DMS79 treated with DMSO at 0.1 percent for 48 hours (cell line): ENCODE results near the gene SLC29A2.
"Not testable (repeated sequence)": the region's sequence is repeated elsewhere in the genome, so short reads cannot be mapped to it uniquely, and the experiment has no call there.

Experiments used
- DNase-seq: peaks from one replicate; lab custom pipeline; 2025; lab: John Stamatoyannopoulos, UW

The SLC29A2 gene

DNA sequence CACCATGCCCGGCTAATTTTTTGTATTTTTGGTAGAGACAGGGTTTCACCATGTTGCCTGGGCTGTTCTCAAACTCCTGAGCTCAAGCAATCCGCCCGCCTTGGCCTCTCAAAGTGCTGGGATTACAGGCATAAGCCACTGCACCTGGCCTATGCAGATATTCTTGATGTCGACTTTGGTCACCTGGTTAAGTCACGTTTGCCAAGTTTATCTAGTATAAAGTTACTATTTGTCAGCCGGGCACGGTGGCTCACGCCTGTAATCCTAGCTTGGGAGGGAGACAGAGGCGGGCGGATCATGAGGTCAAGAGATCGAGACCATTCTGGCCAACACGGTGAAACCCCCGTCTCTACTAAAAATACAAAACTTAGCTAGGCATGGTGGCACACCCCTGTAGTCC is 12.8 kb upstream of the SLC29A2 start:
- DNase-seq, result not testable (repeated sequence)

DNA sequence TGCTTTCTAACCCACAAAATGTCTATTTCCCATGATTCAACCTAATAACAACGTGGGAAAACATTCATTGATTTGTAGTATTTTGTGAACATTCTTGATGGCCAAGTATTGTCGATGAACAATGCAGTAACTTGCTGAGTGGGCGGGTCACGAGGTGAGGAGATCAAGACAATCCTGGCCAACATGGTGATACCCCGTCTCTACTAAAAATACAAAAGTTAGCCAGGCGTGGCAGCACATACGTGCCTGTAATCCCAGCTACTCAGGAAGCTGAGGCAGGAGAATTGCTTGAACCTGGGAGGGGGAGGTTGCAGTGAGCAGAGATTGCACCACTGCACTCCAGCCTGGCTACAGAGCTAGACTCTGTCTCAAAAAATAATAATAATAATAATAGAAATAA is 8.7 kb upstream of the SLC29A2 start:
- not testable (repeated sequence) for DNase-seq

DNA sequence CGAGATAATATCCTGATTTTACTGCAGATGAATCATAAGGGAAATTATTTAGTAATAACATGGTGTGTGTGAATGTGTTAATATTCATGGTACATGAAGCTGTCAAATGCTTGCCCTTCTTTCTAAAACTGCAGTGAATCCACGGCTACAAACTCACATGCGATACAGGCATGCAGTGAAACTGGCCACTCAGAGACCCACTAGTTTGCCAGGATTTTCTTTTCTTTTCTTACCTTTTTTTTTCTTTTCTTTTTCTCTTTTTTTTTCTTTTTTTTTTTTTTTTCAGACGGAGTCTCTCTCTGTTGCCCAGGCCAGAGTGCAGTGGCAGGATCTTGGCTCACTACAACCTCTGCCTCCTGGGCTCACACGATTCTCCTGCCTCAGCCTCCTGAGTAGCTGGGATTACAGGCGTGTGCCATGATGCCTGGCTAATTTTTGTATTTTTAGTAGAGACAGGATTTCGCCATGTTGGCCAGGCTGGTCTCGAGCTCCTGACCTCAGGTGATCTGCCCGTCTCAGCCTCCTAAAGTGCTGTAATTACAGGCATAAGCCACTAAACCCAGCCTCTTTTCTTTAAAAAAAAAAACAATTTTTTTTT is 2.2 kb upstream of the SLC29A2 start:
- DNase-seq, result not testable (repeated sequence)

DNA sequence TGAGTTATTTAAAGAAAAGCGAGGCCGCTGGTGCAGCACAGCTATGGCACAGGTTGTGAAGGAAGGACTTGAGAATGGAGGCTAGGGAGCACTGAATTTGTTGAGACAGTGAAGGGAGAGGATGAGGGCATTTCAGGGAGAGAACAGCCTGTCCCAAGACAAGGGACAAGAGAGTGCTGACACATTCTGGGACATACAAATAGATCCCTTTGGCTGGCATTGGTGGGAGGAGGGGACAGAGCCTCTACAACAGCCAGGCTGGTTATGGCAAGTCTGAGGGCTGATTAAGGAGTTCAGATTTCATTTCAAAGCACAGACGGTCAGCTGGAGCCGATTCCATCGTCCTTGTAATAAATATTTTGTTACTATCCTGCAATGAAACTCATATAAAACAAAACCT is 1.7 kb upstream of the SLC29A2 start:
- no peak for DNase-seq

DNA sequence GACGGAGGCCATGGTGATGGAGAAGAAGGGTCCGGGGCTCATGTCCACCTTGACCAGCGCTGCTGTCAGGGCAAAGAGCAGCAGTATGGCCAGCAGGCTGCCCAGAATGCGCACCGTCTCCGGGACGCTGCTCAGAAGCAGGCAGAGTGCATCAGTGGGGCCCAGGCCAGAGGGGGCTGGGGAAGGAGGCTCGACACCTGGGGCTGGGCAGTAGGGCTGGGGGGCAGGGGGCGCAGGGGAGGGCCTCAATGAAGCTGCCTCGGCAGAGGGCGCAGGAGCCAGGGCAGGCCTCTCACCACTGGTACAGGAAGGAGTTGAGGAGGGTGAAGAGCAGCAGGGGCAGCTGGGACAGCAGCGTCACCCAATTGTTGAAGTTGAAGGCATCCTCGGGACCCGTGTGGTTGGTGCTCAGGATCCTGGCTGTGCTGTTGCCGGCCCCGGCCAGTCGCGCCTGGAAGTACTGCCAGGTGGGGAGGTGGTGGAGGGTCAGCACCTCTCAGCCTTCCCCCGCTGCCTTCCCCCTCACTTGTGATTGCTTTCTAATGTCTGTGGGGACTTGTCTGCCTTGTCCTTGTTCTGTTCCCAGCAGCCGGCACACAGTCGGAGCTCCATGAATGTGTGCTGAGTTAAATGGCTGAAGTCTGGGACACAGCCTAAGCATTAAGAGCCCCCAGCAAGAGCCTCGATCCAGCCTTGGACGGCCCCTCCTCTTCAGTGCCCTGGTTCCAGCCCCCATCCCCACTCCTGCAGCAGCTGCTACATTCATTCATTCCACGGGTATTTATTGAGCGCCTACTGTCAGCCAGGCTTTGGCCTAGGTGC is 2.3 kb downstream of the SLC29A2 start:
- no peak for DNase-seq

DNA sequence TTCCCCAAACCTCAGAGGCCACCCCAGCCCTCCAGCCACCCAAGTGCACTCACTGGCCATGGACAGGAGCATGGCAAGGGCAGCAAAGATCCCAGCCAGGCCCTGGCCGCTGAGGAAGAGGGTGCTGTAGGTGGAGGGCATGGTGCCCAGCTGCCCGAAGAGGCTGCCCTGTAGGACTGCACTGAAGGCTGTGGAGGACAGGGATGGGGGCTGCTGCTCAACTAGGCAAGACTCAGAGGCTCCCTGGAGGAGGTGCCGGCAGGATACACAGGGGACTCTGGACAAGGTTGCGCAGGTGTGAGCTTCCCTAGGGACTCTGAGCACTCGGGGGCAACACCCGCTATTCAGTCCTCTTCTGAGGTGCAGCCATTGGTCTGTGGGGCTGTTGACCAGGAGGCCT is 3.1 kb downstream of the SLC29A2 start:
- no peak for DNase-seq

DNA sequence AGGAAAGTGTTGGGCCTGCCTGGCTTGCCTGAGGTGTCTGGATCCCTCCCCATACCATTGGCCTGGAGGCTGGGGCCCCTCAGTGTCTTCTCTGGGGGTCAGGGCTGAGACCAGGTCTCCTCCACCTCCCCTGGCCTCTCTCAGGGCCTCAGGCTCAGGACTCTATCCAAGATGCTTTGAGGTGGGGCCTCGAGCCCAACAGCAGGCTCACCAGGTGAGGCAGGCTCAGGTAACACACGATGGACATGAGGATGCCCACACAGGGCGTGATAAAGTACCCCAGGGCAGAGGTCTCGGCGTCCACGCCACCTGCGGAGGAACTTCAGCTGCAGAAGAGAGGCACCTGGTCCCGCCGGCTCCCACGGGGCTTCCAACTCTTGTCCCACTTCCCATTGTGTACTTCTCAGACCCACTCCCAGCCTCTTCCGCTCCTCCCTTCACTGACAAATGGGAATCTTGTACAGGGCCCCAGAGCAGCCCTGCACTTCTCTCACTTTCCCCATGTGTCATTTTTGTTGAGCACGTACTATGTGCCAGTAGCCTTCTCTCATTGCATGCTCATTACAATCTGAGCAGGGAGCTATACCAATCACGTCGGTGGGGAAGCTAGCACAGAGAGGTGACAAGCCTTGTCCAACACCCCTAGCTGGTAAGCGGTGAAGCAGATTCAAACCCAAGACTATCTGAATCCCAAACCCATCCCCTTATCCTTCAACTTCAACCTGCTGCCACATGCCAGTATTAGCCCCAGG is 3.8 kb downstream of the SLC29A2 start:
- no peak for DNase-seq

DNA sequence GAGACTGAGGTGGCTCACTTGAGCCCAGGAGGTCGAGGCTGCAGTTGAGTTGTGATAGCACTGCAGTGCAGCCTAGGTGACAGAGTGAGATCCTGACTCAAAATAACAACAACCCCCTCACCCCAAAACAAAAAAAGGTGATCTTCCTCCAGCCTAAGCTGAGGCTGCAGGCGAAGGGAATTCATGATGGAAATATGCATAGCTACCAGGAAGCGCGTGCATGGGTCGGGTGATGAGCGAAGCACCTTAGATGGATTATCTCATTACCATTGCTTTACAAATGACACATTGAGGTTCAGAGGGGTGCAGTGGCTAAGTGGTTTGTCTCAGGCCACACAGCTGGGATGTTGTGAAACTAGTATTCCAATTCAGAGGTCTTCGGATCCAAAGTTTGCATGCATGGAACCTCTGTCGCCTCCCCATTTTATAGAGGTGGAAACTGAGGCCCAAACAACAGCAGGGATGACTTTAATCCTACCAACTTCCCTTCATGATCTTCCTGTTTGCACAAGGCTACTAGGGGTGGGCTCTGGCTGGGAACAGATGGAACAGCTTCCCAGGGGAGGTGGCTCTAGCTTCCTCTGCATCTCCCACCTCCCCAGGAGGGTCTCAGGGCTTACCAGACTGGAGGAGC is 4.6 kb downstream of the SLC29A2 start:
- no peak for DNase-seq

DNA sequence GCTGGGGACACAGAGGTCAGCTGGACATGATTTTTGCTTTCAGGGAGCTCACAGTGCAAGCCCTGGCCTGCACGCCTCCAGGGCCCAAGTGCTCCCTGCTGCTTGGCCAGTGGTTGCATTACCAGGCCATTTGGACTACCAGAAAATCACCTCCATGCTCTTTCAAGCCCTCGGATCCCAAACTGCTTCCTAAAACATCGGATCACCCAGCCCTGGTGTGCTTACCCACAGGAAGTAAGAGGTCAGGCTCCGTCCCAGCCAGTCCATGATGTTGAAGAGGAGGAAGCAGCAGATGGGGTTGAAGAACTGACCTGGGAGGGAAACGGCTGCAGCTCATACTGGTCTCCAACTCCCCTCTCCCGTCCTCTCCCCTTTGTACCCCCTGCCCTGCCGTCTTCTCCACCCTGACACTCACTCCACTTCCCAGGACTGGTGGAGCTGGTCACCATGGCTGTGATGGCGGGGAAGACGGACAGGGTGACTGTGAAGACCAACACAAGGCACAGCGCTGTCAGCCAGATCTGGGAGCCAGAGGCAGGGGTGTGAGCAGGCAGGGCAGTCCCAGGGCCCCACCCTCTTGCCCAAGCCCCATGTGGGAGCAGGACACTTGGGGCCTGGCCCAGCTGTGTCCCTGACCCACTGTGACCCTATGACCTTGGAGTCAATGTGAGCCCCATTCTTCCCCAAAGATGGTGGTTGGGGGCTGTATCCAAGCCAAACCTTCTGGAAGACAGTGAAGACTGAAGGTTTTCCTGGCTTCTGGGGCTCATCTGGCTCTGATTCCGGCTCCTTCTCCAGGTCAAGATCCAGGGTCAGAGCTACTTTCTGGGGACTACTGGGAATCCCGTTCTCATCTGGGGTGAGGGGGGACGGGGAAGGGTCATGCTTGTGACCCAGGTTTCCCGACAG is 5.6 kb downstream of the SLC29A2 start:
- DNase-seq, result no peak

DNA sequence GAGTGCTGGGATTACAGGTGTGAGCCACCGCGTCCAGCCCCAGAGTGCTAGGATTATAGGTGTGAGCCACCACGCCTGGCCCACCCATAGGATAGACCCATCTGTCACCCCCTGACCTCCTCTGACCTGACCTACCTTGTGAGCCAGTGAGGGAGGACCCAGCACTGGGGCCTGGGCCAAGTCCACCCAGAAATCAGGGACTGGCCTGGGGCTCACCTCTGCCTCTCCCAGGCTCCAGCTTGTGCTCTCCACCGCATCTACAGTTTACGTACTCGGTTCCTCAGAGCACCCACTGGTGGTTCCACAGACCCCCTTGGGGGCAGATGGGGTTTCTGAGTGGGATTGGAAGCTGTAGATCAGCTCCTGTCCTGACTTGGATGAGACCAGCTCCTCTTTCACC is 6.4 kb downstream of the SLC29A2 start:
- DNase-seq, result no peak

DNA sequence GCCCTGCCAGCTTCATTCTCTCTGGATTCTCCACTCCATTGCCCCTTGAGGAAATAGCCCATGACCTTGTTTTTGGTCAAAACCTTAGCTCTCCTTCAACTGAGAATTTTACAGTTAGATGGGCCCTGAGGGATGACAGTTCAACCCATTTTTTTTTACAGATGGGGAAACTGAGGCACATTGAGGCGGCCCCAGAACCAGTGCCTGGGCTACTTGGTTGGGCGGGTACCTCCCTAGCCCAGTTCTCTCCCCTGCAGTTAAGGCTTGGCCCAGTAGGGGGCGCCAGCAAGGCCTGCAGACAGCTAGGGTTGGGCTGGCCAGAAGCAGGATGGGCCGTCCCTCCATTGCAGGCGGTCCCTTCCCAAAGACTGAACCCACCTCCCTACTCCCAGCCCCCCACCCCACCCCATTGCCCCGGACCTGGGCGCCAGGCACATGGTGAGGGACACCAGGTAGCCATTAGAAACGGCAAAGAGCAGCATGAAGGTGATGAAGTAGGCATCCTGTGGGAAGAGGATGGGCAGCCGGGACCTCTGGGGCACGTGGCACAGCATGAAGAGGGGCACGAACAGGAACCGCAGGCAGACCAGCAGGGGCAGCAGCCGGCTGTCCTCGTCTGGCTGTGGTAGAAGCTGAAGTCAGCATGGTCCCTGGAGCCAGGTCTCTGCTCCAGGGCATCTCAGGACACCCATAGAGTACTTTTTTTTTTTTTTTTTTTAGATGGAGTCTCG is 7.6 kb downstream of the SLC29A2 start:
- DNase-seq, result no peak

DNA sequence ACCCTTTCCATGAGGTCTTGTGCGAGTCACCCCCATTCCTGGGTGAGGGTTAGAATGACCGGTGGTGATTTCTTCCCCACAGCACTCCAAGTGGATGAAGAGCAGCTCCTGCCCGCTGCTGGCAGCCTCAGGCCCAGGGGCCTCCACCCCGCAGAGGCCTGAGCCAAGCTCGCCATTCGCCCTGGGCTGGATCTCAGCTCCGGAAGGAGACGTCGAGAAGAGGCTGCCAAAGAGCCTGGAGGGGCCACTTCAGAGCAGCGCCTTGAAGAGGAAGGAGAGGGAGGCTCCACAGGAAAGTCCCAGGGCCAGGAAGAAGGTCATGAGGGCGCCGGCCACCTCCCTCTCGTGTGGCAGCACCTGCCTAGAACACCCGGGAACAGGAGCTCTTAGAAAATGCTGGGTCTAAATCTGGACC is 8.4 kb downstream of the SLC29A2 start:
- DNase-seq, result no peak

DNA sequence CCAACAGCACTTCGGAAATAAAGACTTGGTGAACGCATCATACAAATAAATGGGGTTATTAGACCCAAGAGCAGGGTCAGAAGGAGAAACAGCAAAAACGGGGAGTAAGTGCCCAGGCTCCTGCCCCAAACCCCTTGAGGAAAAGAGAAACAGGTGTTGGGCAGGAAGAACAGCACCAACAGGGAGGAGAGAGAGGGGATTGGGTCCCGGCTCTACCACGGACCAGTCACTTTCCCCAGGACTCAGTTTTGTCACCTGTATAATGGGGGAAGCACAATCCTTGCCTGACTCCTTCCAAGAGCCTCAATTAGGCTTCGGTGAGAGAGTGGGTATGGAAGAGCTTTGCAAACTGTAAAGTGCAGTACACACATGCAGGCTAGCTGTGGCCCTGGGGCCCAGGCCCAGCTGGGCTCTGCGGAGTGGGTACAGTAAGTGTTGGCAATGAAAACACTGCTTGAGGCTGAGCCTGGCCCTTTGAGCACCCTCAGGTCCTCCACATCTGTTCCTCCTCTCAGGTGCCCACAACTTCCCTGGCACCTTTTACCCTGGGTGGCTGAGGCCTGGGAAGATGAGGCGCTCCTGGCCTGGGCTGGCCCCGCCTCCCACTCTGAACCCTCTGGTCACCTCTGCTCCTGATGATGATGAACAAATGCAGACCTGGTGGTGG is 8.9 kb downstream of the SLC29A2 start:
- DNase-seq, result no peak

DNA sequence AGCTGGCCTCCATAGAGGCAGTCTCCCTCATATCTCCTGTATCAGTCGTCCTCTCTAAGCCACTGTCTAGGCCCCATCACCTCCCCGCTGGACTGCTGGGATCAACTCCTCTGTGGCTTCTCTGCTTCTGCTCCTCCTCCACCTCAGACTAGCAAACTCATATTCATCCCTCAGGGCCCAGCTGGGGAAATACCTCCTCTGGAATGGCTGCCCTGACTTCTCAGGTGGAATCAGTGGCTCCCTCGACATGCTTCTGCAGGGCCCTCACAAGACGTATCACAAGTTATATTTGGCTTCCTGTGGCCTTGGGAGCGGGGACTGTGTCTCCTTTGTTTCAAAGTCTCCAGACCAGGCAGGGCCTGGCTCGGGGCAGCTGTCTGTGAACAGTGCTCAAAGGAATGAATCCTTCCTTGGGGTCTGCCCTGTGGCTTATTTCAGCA is 10.0 kb downstream of the SLC29A2 start:
- DNase-seq, result no peak

DNA sequence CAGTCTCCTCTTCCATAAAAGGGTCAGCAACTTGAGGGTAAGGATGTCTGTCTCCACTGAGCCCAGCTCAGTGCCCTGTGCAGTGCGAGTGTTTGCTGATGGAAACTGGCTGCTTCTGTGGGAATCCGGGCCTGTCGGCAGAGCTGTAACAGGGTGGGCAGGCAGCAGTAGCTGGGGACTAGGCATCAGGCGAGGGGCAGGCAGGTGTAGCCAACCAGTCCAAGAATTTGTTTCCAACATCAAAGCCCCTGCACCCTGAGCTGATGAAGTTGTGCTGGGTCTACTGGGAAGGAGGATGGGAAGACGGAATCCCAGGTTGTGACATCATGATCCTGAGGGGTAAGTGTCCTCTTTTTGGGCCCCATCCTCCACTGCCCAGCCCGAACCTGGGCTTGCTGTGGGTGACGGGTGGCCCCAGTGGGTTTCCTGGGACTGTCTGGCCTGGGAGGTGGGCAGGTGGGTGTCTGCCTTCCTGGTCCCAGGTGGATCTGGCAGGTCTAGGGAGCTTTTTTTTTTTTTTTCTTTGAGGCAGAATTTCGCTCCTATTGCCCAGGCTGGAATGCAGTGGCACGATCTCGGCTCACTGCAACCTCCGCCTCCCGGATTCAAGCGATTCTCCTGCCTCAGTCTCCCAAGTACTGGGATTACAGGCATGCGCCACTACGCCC is 11.0 kb downstream of the SLC29A2 start:
- no peak for DNase-seq

DNA sequence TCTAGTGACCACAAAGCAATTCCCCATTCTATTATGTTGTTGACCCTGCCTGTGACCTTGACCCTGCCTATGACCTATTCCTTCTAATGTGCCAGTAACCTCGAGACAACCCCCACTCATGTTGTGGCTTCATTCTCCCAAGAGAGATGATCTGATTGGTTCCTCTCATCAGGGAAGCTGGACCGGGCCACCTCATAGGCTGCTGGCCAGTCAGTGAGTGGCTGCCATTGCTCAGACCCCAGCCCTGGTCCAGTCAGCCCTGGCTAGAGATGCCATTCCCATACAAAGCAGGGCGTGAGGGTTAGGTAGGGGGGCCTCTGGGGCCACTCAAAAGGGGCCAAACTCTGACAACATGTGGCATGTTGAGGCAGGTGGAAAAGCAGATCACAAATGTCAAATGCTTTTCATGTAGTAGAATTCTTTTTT is 11.9 kb downstream of the SLC29A2 start:
- no peak for DNase-seq

DNA sequence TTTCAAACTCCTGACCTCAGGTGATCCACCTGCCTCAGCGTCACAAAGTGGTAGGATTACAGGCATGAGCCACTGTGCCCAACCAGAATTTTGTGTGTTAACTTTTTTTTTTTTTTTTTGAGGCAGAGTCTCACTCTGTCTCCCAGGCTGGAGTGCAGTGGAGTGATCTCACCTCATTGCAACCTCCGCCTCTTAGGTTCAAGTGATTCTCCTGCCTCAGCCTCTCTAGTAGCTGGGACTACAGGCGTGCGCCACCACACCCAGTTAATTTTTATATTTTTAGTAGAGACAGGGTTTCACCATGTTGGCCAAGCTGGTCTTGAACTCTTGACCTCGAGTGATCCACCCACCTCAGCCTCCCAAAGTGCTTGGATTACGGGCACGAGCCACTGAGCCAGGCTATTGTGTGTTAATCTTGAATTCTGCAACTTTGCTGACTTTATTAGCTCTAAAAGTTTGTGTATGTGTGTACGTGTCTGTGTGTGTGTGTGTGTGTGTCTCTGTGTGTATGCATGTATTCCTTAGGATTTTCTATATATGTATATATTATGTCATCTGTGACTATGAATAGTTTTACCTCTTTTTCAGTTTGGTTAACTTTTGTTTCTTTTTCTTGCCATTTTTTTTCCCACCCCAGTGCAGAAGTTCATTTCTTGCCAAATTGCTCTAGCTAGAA is 20.9 kb downstream of the SLC29A2 start:
- DNase-seq, result not testable (repeated sequence)

DNA sequence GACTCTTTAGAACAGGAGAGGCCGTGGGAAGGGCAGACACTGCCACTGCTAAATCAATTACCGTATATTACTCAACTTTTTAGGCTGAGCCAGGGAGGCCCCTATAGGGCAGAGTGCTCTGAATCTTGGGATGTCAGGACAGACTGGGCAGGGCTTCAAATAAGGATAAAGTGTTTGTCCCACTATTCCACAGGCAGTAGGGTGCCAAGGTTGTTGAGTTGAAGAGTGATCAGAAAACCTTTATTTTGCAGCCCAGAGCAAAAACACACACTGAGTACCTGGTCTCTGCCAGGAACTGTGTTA is 22.5 kb downstream of the SLC29A2 start:
- DNase-seq, result no peak
